Fibroblast of lung (primary cell): ENCODE data around the gene WNT9A. TPM values are rescaled to one million over a fixed set of nuclear protein-coding genes. Genes with fewer than 3 reads are reported as not detected.

Experiments used
- DNase-seq, 2 donors: peaks; one replicate each; pipeline versions ENCODE4 v3.0.0 to v3.0.0-alpha.2; 2010; ENCODE audit warnings: low read depth in 2 of 2
- H2AFZ ChIP-seq: 2 replicates; pipeline ENCODE4 v1.5.1; 2012; ENCODE audit warnings: low read length, control low read depth, inconsistent platforms
- H3K27ac ChIP-seq: 2 replicates; pipeline ENCODE4 v1.5.1; 2011; ENCODE audit warnings: low read length, control low read depth; ENCODE audit not compliant: insufficient read depth
- H3K27me3 ChIP-seq: 2 replicates; pipeline ENCODE4 v1.5.1; 2011; ENCODE audit warnings: mild to moderate bottlenecking, low read length; ENCODE audit not compliant: control insufficient read depth, insufficient read depth
- H3K36me3 ChIP-seq: 2 replicates; pipeline ENCODE4 v1.5.1; 2011; ENCODE audit warnings: low read length; ENCODE audit not compliant: control insufficient read depth, insufficient read depth
- H3K4me1 ChIP-seq: 2 replicates; pipeline ENCODE4 v1.5.1; 2011; ENCODE audit warnings: low read length; ENCODE audit not compliant: control insufficient read depth, insufficient read depth; ENCODE audit errors: extremely low read depth
- H3K4me2 ChIP-seq: 2 replicates; pipeline ENCODE4 v1.5.1; 2011; ENCODE audit warnings: low read length, control low read depth; ENCODE audit not compliant: insufficient read depth; ENCODE audit errors: extremely low read depth
- H3K4me3 ChIP-seq, 4 experiments: fragments of 200-600 bp in 1 of 4; sonication (generic) in 1 of 4; replicated peaks in 1 of 4; 2 replicates each; pipeline ENCODE4 v1.5.1; 2011 to 2016; ENCODE audit warnings: low read length in 4 of 4, low read depth in 3 of 4, mild to moderate bottlenecking in 3 of 4, control low read depth in 2 of 4, inconsistent platforms in 1 of 4, mixed read lengths in 1 of 4; ENCODE audit not compliant: insufficient read depth in 1 of 4; ENCODE audit errors: control extremely low read depth in 1 of 4
- H3K79me2 ChIP-seq: 2 replicates; pipeline ENCODE4 v1.5.1; 2012; ENCODE audit warnings: mild to moderate bottlenecking, low read length, inconsistent platforms; ENCODE audit not compliant: control insufficient read depth, insufficient read depth
- H3K9ac ChIP-seq: 2 replicates; pipeline ENCODE4 v1.5.1; 2011; ENCODE audit warnings: mild to moderate bottlenecking, low read length, control low read depth; ENCODE audit not compliant: insufficient read depth
- H3K9me3 ChIP-seq: 2 replicates; pipeline ENCODE4 v1.5.1; 2012; ENCODE audit warnings: low read depth, low read length; ENCODE audit not compliant: control insufficient read depth, insufficient read depth
- H4K20me1 ChIP-seq: 2 replicates; pipeline ENCODE4 v1.5.1; 2011; ENCODE audit warnings: low read length; ENCODE audit not compliant: control insufficient read depth, insufficient read depth; ENCODE audit errors: extremely low read depth
- CTCF ChIP-seq, 2 donors: IDR thresholded peaks in 1 of 2; conservative IDR thresholded peaks in 1 of 2; 1 replicate in 1 of 2; 2 replicates in 1 of 2; pipeline ENCODE4 v1.5.1; 2011 to 2012; ENCODE audit warnings: low read length in 2 of 2, control low read depth in 1 of 2, inconsistent platforms in 1 of 2, low read depth in 1 of 2, mild to moderate bottlenecking in 1 of 2
- EZH2 ChIP-seq: IDR thresholded peaks from 2 replicates; pipeline ENCODE4 v1.5.1; 2012; ENCODE audit warnings: low read length, control low read depth, mild to moderate bottlenecking; ENCODE audit errors: missing control alignments
- polyA plus RNA-seq, 2 donors: library from polyadenylated mRNA; depleted of rRNA in 1 of 2; stranded (reverse) in 1 of 2; unstranded in 1 of 2; fragments of >200 nt; gene quantifications; 2 replicates each; pipeline ENCODE4 v1.2.1, GENCODE V29; 2011 to 2012; ENCODE audit warnings: missing spikeins in 1 of 2
- total RNA-seq: library from RNA; depleted of rRNA; stranded (reverse); fragments of >200 nt; gene quantifications from 2 replicates; pipeline ENCODE4 v1.2.1, GENCODE V29; 2014

Gene WNT9A
- total and polyA plus RNA-seq, 2 donors (not counting 1 experiment from before 2014, with no cell fraction given): 1.0 to 5.3 TPM

DNA sequence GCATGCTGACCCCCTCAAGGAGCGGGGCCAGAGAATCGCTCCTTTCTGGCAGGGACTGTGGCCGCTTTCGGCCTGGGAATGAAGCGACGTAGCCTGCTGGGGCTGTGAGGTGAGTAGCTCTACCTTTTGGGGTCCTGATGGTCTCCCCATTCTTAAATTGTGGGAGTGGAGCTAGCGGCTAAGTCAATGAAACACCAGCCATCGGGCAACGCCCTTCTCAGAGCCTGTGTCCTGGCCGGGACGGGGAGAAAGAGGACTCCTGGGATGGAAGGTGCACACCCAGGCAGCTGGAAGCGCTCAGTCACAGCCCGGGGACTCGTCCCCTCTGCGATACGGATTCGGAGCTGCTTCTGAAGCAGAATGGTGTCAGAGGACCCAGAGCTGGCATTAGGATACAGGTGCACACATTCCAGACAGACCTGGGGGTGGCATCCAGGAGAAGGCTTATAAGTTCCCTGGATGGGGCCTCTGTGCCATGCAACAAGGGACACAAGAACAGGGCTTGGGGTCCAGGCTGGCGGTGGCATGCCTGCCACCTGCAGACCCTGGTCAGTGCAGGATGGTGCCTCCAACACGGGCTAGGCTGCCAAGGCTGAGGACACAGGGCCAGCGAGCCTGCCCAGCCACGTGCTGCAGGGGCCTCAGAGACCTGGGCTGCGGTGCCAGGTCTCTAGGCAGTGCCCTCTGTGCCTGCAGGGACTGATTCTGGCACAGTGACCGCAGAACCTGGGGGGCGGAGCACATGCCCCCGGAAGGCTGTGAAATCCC is 945 bp upstream of the WNT9A start:
- no peak overlapping the region for H3K27ac ChIP-seq
- H4K20me1 ChIP-seq: no peaks in the 10 kb centered on the region
- H3K9ac ChIP-seq: no peak overlapping the region
- H2AFZ ChIP-seq: peak overlapping the region; percentile 26
- no peaks in the 10 kb centered on the region for H3K79me2 ChIP-seq
- no peaks in the 10 kb centered on the region for H3K36me3 ChIP-seq
- no peak for DNase-seq
- H3K4me3 ChIP-seq: peak overlapping the region; percentile 57 to 76 (median 60)
- H3K4me2 ChIP-seq: peak overlapping the region; percentile 88
- H3K4me1 ChIP-seq: peaks cover 3% of the 10 kb centered on the region
- TF ChIP-seq EZH2 (no peak), CTCF (conservative IDR thresholded peaks at IDR 0.05 in 1 of 2, IDR thresholded peaks at IDR 0.05 in 1 of 2; ENCODE audit: low read depth in 1 of 2, low read length in 2 of 2) (no peak)
- H3K9me3 ChIP-seq: no peaks in the 10 kb centered on the region
- H3K27me3 ChIP-seq: no peaks in the 10 kb centered on the region

- Histone ChIP-seq H2AFZ (peak overlapping the region; percentile 34), H3K79me2 (no peaks in the 10 kb centered on the region), H3K27me3 (no peaks in the 10 kb centered on the region), H3K4me2 (peak overlapping the region; percentile 53), H4K20me1 (no peaks in the 10 kb centered on the region), H3K27ac (peak overlapping the region; percentile 14), H3K9me3 (no peaks in the 10 kb centered on the region), H3K4me1 (peaks cover 3% of the 10 kb centered on the region), H3K9ac (no peak overlapping the region), H3K4me3 (peak overlapping the region; percentile 57 to 64 (median 61)), H3K36me3 (no peaks in the 10 kb centered on the region)
- peak in 1 of 2 donors; percentile 30 for DNase-seq
- no peak for TF ChIP-seq CTCF (conservative IDR thresholded peaks at IDR 0.05 in 1 of 2, IDR thresholded peaks at IDR 0.05 in 1 of 2; ENCODE audit: low read depth in 1 of 2, low read length in 2 of 2)
- TF ChIP-seq EZH2: no peak
Measured at GRCh38 chr1:227947386-227947675, 401 bp downstream of the WNT9A start.

GRCh38 chr1:227946624-227947385 is 927 bp downstream of the WNT9A start:
- H3K4me2 ChIP-seq: peak overlapping the region; percentile 53
- no peaks in the 10 kb centered on the region for H3K36me3 ChIP-seq
- peak overlapping the region; percentile 23 for H3K9ac ChIP-seq
- peak; percentile 62 for DNase-seq
- H3K9me3 ChIP-seq: no peaks in the 10 kb centered on the region
- H3K4me1 ChIP-seq: peaks cover 3% of the 10 kb centered on the region
- TF ChIP-seq CTCF (conservative IDR thresholded peaks at IDR 0.05 in 1 of 2, IDR thresholded peaks at IDR 0.05 in 1 of 2; ENCODE audit: low read depth in 1 of 2, low read length in 2 of 2) (peak; percentile 37 to 59), EZH2 (no peak)
- H3K27me3 ChIP-seq: no peaks in the 10 kb centered on the region
- H2AFZ ChIP-seq: peak overlapping the region; percentile 34
- no peaks in the 10 kb centered on the region for H3K79me2 ChIP-seq
- no peaks in the 10 kb centered on the region for H4K20me1 ChIP-seq
- peak overlapping the region; percentile 57 to 64 (median 61) for H3K4me3 ChIP-seq
- H3K27ac ChIP-seq: peak overlapping the region; percentile 14
